ENCODE data around the gene TBC1D1. TPM values are rescaled to one million over a fixed set of nuclear protein-coding genes. Genes with fewer than 3 reads are reported as not detected.

The TBC1D1 gene
- total and polyA plus RNA-seq, 2 donors (not counting 1 experiment from before 2014, with no cell fraction given): 39.7 to 90.0 TPM

DNA sequence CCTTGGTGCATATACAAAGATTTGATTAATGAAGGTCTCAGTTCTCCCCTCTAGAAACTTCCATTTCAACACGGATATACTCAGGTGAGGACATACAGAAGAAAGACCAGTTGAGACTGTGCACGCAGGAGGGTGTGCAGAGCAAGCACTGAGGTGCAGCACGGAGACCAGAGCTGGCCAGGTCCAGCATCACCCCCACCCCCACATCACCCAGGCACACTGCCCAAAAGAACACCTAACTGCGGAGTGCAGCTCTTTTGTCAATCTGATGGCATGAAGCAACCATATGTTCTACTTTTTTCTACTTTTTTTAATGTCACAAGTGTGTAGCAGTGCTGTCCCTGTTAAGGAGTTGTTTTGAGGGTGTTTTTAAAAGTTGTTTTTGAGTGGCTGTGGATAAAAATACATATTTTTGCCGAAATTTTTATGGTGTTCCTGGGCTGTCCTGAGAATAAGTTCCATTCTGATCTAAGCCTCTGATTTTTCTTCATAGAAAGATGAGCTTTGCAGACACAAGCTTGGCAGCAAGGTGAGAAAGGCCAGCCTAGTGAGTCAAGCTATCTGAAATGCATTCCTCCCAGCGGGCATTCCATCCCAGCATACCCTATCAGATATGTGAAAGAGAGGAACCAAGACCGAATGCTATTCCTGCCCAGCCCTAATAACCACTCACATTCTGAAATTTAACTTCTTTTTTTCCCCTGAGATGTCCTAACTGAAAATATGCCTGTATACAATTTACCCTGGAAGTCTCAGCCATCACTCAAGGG, 243.0 kb downstream of the TBC1D1 start:
- H3K4me3 ChIP-seq (replicated peaks in 1 of 4; ENCODE audit: control extremely low read depth in 1 of 4, insufficient read depth in 1 of 4, low read depth in 3 of 4, low read length in 4 of 4): no peak overlapping the region
- peaks cover 1% of the 10 kb centered on the region for H3K36me3 ChIP-seq (ENCODE audit: control insufficient read depth, insufficient read depth, low read length)
- H3K79me2 ChIP-seq (ENCODE audit: control insufficient read depth, insufficient read depth, low read length): no peaks in the 10 kb centered on the region
- no peak overlapping the region for H3K27ac ChIP-seq (ENCODE audit: insufficient read depth, low read length)
- H4K20me1 ChIP-seq (ENCODE audit: control insufficient read depth, extremely low read depth, insufficient read depth, low read length): no peaks in the 10 kb centered on the region
- no peak for DNase-seq (ENCODE audit: low read depth in 2 of 2)
- H3K9ac ChIP-seq (ENCODE audit: insufficient read depth, low read length): no peak overlapping the region
- no peaks in the 10 kb centered on the region for H3K27me3 ChIP-seq (ENCODE audit: control insufficient read depth, insufficient read depth, low read length)
- no peak overlapping the region for H3K4me2 ChIP-seq (ENCODE audit: extremely low read depth, insufficient read depth, low read length)
- peaks cover 5% of the 10 kb centered on the region for H3K4me1 ChIP-seq (ENCODE audit: control insufficient read depth, extremely low read depth, insufficient read depth, low read length)
- no peak overlapping the region for H2AFZ ChIP-seq (ENCODE audit: low read length)
- no peak for TF ChIP-seq EZH2 (IDR thresholded peaks at IDR 0.05; ENCODE audit: low read length, missing control alignments)
- TF ChIP-seq, protein P1, sequence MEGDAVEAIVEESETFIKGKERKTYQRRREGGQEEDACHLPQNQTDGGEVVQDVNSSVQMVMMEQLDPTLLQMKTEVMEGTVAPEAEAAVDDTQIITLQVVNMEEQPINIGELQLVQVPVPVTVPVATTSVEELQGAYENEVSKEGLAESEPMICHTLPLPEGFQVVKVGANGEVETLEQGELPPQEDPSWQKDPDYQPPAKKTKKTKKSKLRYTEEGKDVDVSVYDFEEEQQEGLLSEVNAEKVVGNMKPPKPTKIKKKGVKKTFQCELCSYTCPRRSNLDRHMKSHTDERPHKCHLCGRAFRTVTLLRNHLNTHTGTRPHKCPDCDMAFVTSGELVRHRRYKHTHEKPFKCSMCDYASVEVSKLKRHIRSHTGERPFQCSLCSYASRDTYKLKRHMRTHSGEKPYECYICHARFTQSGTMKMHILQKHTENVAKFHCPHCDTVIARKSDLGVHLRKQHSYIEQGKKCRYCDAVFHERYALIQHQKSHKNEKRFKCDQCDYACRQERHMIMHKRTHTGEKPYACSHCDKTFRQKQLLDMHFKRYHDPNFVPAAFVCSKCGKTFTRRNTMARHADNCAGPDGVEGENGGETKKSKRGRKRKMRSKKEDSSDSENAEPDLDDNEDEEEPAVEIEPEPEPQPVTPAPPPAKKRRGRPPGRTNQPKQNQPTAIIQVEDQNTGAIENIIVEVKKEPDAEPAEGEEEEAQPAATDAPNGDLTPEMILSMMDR (conservative IDR thresholded peaks at IDR 0.05 in 1 of 2, IDR thresholded peaks at IDR 0.05 in 1 of 2; ENCODE audit: low read depth in 1 of 2, low read length in 2 of 2): no peak
- no peaks in the 10 kb centered on the region for H3K9me3 ChIP-seq (ENCODE audit: control insufficient read depth, insufficient read depth, low read depth, low read length)

DNA sequence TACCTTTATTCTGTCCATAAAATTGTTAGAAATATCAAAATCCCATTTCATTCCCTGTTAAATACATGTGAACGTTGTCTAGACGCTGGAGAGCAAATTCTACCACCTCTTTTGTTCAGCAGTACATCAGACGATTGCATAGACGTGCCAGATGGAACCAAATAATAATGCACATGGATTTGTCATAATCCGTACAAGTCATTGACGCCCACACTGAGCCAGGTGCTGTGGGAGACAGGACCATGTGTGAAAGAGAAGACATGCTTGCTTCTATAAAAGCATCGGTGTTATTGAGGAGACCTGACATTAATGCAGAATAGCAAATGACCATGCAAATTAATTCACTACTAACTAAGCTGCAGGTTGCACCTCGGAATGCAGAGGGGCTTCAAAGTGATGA, 244.3 kb downstream of the TBC1D1 start:
- no peak for DNase-seq (ENCODE audit: low read depth in 2 of 2)
- Histone ChIP-seq H2AFZ (ENCODE audit: low read length) (no peak overlapping the region), H3K27ac (ENCODE audit: insufficient read depth, low read length) (no peak overlapping the region), H4K20me1 (ENCODE audit: control insufficient read depth, extremely low read depth, insufficient read depth, low read length) (no peaks in the 10 kb centered on the region), H3K4me1 (ENCODE audit: control insufficient read depth, extremely low read depth, insufficient read depth, low read length) (peaks cover 2% of the 10 kb centered on the region), H3K36me3 (ENCODE audit: control insufficient read depth, insufficient read depth, low read length) (peaks cover 3% of the 10 kb centered on the region), H3K79me2 (ENCODE audit: control insufficient read depth, insufficient read depth, low read length) (no peaks in the 10 kb centered on the region), H3K4me3 (replicated peaks in 1 of 4; ENCODE audit: control extremely low read depth in 1 of 4, insufficient read depth in 1 of 4, low read depth in 3 of 4, low read length in 4 of 4) (no peak overlapping the region), H3K4me2 (ENCODE audit: extremely low read depth, insufficient read depth, low read length) (no peak overlapping the region), H3K9me3 (ENCODE audit: control insufficient read depth, insufficient read depth, low read depth, low read length) (no peaks in the 10 kb centered on the region), H3K9ac (ENCODE audit: insufficient read depth, low read length) (no peak overlapping the region), H3K27me3 (ENCODE audit: control insufficient read depth, insufficient read depth, low read length) (no peaks in the 10 kb centered on the region)
- TF ChIP-seq EZH2 (IDR thresholded peaks at IDR 0.05; ENCODE audit: low read length, missing control alignments): no peak
- TF ChIP-seq, protein P1 (conservative IDR thresholded peaks at IDR 0.05 in 1 of 2, IDR thresholded peaks at IDR 0.05 in 1 of 2; ENCODE audit: low read depth in 1 of 2, low read length in 2 of 2): no peak

DNA sequence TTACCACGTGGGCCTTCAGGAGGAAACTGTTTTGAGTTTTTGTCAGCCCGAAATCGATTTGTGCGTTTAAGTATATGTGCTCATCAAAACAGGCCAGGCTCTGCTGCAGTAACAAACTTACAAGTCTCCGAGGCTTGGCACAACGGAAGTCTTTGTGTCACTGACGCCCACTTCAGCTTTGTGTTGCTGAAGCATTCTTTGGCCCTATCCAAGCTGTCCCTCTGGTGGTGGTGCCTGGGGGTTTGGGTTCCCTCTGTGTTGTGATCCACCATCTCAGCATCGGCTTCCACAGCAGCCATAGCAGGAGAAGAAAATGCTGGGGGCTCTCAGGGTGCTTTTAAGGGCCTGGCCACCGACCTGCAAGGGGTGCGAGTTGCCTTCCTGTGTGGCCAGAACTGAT, 245.7 kb downstream of the TBC1D1 start:
- Histone ChIP-seq H3K4me1 (ENCODE audit: control insufficient read depth, extremely low read depth, insufficient read depth, low read length) (peaks cover 2% of the 10 kb centered on the region), H2AFZ (ENCODE audit: low read length) (no peak overlapping the region), H3K27ac (ENCODE audit: insufficient read depth, low read length) (no peak overlapping the region), H3K4me3 (replicated peaks in 1 of 4; ENCODE audit: control extremely low read depth in 1 of 4, insufficient read depth in 1 of 4, low read depth in 3 of 4, low read length in 4 of 4) (no peak overlapping the region), H3K9me3 (ENCODE audit: control insufficient read depth, insufficient read depth, low read depth, low read length) (no peaks in the 10 kb centered on the region), H3K36me3 (ENCODE audit: control insufficient read depth, insufficient read depth, low read length) (peaks cover 3% of the 10 kb centered on the region), H4K20me1 (ENCODE audit: control insufficient read depth, extremely low read depth, insufficient read depth, low read length) (no peaks in the 10 kb centered on the region), H3K79me2 (ENCODE audit: control insufficient read depth, insufficient read depth, low read length) (no peaks in the 10 kb centered on the region), H3K27me3 (ENCODE audit: control insufficient read depth, insufficient read depth, low read length) (no peaks in the 10 kb centered on the region), H3K4me2 (ENCODE audit: extremely low read depth, insufficient read depth, low read length) (no peak overlapping the region), H3K9ac (ENCODE audit: insufficient read depth, low read length) (no peak overlapping the region)
- TF ChIP-seq EZH2 (IDR thresholded peaks at IDR 0.05; ENCODE audit: low read length, missing control alignments): no peak
- TF ChIP-seq, protein P1 (conservative IDR thresholded peaks at IDR 0.05 in 1 of 2, IDR thresholded peaks at IDR 0.05 in 1 of 2; ENCODE audit: low read depth in 1 of 2, low read length in 2 of 2): no peak
- no peak for DNase-seq (ENCODE audit: low read depth in 2 of 2)
